GM18868 (cell line): ENCODE results near the gene LIPG.
"Not testable (repeated sequence)": the region's sequence is repeated elsewhere in the genome, so short reads cannot be mapped to it uniquely, and the experiment has no call there.

Experiments
- ATAC-seq: cut with Tn5 transposase; IDR thresholded peaks from one replicate; pipeline ENCODE4 v1.9.1; 2021; ENCODE audit warnings: mild to moderate bottlenecking, moderate library complexity; ENCODE audit not compliant: unreplicated experiment

Gene LIPG

GRCh38 chr18:49570836-49571235 is 9.0 kb downstream of the LIPG start:
- ATAC-seq, result no peak

GRCh38 chr18:49572611-49573345 is 10.9 kb downstream of the LIPG start:
- no peak for ATAC-seq

GRCh38 chr18:49573835-49574234 is 12.0 kb downstream of the LIPG start:
- no peak for ATAC-seq

GRCh38 chr18:49579041-49579440 is 17.2 kb downstream of the LIPG start:
- not testable (repeated sequence) for ATAC-seq

GRCh38 chr18:49579583-49579982 is 17.7 kb downstream of the LIPG start:
- not testable (repeated sequence) for ATAC-seq

- no peak for ATAC-seq
Measured at GRCh38 chr18:49580279-49580678, 18.4 kb downstream of the LIPG start.

GRCh38 chr18:49581371-49581770 is 19.5 kb downstream of the LIPG start:
- ATAC-seq, result no peak

GRCh38 chr18:49582579-49582978 is 20.7 kb downstream of the LIPG start:
- ATAC-seq, result no peak

- no peak for ATAC-seq
Measured at GRCh38 chr18:49584394-49584793, 22.5 kb downstream of the LIPG start.

- ATAC-seq, result not testable (repeated sequence)
Measured at GRCh38 chr18:49584951-49585350, 23.1 kb downstream of the LIPG start.

- ATAC-seq, result no peak
Measured at GRCh38 chr18:49585781-49586663, 24.2 kb downstream of the LIPG start.

- no peak for ATAC-seq
Measured at GRCh38 chr18:49588171-49588570, 26.3 kb downstream of the LIPG start.

GRCh38 chr18:49588971-49589370 is 27.1 kb downstream of the LIPG start:
- ATAC-seq, result no peak

- no peak for ATAC-seq
Measured at GRCh38 chr18:49590608-49591007, 28.8 kb downstream of the LIPG start.

GRCh38 chr18:49591271-49591670 is 29.4 kb downstream of the LIPG start:
- ATAC-seq, result no peak

GRCh38 chr18:49591775-49592174 is 29.9 kb downstream of the LIPG start:
- no peak for ATAC-seq

- ATAC-seq, result no peak
Measured at GRCh38 chr18:49596687-49597086, 34.8 kb downstream of the LIPG start.

- no peak for ATAC-seq
Measured at GRCh38 chr18:49597157-49597931, 35.5 kb downstream of the LIPG start.

GRCh38 chr18:49601211-49601610 is 39.4 kb downstream of the LIPG start:
- ATAC-seq, result no peak

GRCh38 chr18:49608366-49609255 is 46.8 kb downstream of the LIPG start:
- no peak for ATAC-seq
